ENCODE measurements around the gene TLDC2.
"Not testable (repeated sequence)": the region's sequence is repeated elsewhere in the genome, so short reads cannot be mapped to it uniquely, and the experiment has no call there.

DNA sequence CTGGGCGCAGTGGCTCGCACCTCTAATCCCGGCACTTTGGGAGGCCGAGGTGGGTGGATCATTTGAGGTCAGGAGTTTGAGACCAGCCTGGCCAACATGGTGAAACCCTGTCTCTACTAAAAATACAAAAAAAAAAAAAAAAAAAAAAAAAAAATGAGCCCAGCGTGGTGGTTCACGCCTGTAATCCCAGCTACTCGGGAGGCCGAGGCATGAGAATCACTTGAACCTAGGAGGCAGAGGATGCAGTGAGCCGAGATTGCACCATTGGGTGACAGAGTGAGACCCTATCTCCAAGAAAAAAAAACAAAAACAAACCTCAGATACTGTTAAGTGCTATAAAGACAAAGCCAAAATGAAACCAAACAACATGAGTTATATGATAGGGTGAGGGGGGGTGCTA is 34.9 kb upstream of the TLDC2 start:
- not testable (repeated sequence) for TF ChIP-seq RAD21 (IDR thresholded peaks at IDR 0.05); YY1 (IDR thresholded peaks at IDR 0.05); TAF1 (conservative IDR thresholded peaks at IDR 0.05); FOXA1 (IDR thresholded peaks at IDR 0.05)
- TF ChIP-seq, protein P1, sequence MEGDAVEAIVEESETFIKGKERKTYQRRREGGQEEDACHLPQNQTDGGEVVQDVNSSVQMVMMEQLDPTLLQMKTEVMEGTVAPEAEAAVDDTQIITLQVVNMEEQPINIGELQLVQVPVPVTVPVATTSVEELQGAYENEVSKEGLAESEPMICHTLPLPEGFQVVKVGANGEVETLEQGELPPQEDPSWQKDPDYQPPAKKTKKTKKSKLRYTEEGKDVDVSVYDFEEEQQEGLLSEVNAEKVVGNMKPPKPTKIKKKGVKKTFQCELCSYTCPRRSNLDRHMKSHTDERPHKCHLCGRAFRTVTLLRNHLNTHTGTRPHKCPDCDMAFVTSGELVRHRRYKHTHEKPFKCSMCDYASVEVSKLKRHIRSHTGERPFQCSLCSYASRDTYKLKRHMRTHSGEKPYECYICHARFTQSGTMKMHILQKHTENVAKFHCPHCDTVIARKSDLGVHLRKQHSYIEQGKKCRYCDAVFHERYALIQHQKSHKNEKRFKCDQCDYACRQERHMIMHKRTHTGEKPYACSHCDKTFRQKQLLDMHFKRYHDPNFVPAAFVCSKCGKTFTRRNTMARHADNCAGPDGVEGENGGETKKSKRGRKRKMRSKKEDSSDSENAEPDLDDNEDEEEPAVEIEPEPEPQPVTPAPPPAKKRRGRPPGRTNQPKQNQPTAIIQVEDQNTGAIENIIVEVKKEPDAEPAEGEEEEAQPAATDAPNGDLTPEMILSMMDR (IDR thresholded peaks at IDR 0.05; ENCODE audit: low read depth, low read length, missing input control), result not testable (repeated sequence)
- TF ChIP-seq, protein P2, sequence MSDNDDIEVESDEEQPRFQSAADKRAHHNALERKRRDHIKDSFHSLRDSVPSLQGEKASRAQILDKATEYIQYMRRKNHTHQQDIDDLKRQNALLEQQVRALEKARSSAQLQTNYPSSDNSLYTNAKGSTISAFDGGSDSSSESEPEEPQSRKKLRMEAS (IDR thresholded peaks at IDR 0.05), result not testable (repeated sequence)
- TF ChIP-seq, protein P3, sequence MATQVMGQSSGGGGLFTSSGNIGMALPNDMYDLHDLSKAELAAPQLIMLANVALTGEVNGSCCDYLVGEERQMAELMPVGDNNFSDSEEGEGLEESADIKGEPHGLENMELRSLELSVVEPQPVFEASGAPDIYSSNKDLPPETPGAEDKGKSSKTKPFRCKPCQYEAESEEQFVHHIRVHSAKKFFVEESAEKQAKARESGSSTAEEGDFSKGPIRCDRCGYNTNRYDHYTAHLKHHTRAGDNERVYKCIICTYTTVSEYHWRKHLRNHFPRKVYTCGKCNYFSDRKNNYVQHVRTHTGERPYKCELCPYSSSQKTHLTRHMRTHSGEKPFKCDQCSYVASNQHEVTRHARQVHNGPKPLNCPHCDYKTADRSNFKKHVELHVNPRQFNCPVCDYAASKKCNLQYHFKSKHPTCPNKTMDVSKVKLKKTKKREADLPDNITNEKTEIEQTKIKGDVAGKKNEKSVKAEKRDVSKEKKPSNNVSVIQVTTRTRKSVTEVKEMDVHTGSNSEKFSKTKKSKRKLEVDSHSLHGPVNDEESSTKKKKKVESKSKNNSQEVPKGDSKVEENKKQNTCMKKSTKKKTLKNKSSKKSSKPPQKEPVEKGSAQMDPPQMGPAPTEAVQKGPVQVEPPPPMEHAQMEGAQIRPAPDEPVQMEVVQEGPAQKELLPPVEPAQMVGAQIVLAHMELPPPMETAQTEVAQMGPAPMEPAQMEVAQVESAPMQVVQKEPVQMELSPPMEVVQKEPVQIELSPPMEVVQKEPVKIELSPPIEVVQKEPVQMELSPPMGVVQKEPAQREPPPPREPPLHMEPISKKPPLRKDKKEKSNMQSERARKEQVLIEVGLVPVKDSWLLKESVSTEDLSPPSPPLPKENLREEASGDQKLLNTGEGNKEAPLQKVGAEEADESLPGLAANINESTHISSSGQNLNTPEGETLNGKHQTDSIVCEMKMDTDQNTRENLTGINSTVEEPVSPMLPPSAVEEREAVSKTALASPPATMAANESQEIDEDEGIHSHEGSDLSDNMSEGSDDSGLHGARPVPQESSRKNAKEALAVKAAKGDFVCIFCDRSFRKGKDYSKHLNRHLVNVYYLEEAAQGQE (IDR thresholded peaks at IDR 0.05), result not testable (repeated sequence)
